ENCODE measurements around the gene ASAP3. TPM values are rescaled to one million over a fixed set of nuclear protein-coding genes. Genes with fewer than 3 reads are reported as not detected.

The ASAP3 gene
- total RNA-seq, 2 donors from 2014 or later: 37.8 to 51.4 TPM

- no peak for DNase-seq (ENCODE audit: low spot score)
- intact Hi-C loops (cut with DNase I): no loop called here
Measured at GRCh38 chr1:23416964-23417363, 67.0 kb downstream of the ASAP3 start.

GRCh38 chr1:23408797-23409290, 75.1 kb downstream of the ASAP3 start:
- intact Hi-C loops (cut with DNase I): loop anchor here in 1 of 2 donors (10.0 kb wide), 1 partner anchor 64 kb away; the partner anchor contains the start of gene HNRNPR
- no peak for DNase-seq (ENCODE audit: low spot score)

DNA sequence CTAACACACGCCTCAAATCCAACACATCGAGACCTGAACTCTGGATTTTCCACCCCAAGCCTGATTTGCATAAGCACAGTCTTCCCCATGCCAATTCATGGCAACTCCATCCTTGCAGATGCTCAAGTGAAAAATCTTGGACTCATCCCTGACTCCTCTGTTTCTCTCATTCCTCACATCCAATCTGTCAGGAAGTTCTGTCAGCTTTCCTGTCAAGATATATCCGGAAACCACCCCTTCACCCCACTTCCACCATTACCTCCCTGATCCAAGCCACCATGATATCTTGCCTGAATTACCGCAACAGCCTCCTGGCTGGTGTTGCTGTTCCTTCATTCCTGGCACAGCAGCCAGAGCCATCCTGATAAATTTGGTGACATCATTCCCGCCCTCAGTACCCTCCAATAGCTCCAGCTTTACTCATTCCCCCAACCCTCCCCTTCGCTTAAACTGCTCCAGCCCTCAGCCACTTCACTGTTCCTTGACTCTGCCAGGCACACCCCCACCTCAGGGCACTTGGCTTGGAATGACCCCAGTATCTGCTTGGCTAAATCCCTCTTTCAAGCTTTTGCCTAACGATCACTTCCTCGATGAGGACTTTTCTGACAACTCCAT, 76.9 kb downstream of the ASAP3 start:
- no peak for DNase-seq (ENCODE audit: low spot score)
- intact Hi-C loops (cut with DNase I): loop anchor here in 1 of 2 donors (10.0 kb wide), 1 partner anchor 62 kb away; the partner anchor contains the start of gene HNRNPR

DNA sequence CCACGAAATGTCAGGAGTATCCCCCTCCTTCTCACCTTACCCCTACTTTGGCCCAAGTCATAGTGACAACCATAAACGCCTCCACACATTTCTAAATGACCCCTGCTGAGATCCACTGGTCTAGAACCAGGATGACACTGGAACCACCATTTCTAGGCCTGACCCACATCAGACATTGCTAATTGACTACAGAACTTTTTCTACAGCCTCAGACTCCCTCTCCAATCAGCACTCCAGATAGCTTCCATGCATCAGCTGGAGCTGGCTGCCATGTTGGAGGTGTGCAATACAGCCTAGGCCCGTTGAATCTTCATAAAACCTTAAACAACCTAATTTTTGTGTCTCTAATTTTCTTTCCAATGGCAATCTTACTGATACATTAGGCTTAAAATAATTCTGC, 78.0 kb downstream of the ASAP3 start:
- no peak for DNase-seq (ENCODE audit: low spot score)
- intact Hi-C loops (cut with DNase I): loop anchor here in 1 of 2 donors (10.0 kb wide), 1 partner anchor 61 kb away; the partner anchor contains the start of gene HNRNPR

DNA sequence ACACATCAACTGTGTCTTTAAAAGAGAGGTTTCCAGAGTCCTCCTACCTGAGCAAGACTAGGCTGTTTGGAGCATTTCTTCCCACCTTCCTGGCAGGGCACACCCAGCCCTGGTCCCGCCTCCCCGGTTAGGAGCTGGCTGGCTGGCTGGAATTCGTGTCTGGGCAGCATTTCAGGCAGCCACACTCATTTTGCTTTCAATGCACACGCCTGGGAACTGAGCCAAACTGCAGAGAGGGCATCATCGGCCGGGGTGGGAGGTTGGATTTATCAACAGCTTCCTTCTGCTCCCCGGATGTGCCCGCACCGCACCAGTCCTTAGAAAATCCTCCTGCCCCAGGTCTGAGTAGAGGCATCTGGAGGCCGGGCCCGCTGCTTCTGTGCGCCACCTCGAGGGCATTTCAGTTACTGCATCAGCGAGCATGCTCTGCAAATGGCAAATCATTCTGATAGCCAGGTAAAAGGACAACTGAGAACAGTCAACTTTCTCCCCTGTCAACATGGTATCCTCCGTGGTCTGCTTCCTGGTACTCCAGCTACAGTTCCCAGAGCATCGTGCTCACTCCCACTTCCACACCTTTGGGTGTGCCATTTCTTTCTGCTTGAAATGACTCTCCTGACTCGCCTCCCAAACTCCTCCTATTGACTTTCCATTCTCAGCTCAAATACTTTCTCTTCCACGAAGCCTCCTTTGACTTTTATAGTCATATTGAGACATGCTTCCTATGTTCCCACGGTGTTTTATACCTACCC, 80.1 kb downstream of the ASAP3 start:
- intact Hi-C loops (cut with DNase I): loop anchor here in 1 of 2 donors (10.0 kb wide), 1 partner anchor 59 kb away; the partner anchor contains the start of gene HNRNPR
- peak; percentile 95 for DNase-seq (ENCODE audit: low spot score)

DNA sequence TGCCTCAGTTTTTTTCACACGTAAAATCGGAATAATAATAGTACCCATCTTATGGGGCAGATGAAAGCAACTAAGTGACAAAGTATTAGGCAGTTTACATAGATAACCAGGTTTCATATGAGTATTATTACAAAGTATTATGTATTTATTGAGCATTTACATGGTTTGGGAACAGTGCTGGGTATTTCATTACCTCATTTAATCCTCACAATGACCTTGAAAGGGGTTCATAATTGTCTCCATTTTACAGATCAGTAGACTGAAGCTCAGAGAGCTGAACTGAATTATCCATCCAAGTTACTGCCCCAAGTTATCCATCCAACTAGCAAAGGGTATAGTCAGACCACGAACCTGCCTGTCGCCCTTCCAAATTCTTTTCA, 80.6 kb downstream of the ASAP3 start:
- DNase-seq (ENCODE audit: low spot score): no peak
- intact Hi-C loops (cut with DNase I): loop anchor here in 1 of 2 donors (10.0 kb wide), 1 partner anchor 59 kb away; the partner anchor contains the start of gene HNRNPR

- no peak for DNase-seq (ENCODE audit: low spot score)
- intact Hi-C loops (cut with DNase I): loop anchor here in 1 of 2 donors (10.0 kb wide), 1 partner anchor 58 kb away; the partner anchor contains the start of gene HNRNPR
Measured at GRCh38 chr1:23403038-23403336, 81.0 kb downstream of the ASAP3 start.

- intact Hi-C loops (cut with DNase I): loop anchor here in 1 of 2 donors (10.0 kb wide), 1 partner anchor 58 kb away; the partner anchor contains the start of gene HNRNPR
Measured at GRCh38 chr1:23402286-23403037, 81.5 kb downstream of the ASAP3 start.

GRCh38 chr1:23401313-23401712, 82.7 kb downstream of the ASAP3 start:
- intact Hi-C loops (cut with DNase I): loop anchor here in 1 of 2 donors (10.0 kb wide), 1 partner anchor 57 kb away; the partner anchor contains the start of gene HNRNPR
- DNase-seq (ENCODE audit: low spot score): no peak

More at GRCh38 chr1:23402286-23403037, 81.5 kb downstream of the ASAP3 start:
- no peak for DNase-seq (ENCODE audit: low spot score)

- intact Hi-C loops (cut with DNase I): loop anchor here in 1 of 2 donors (10.0 kb wide), 1 partner anchor 56 kb away; the partner anchor contains the start of gene HNRNPR
- no peak for DNase-seq (ENCODE audit: low spot score)
Measured at GRCh38 chr1:23400324-23401114, 83.5 kb downstream of the ASAP3 start.

DNA sequence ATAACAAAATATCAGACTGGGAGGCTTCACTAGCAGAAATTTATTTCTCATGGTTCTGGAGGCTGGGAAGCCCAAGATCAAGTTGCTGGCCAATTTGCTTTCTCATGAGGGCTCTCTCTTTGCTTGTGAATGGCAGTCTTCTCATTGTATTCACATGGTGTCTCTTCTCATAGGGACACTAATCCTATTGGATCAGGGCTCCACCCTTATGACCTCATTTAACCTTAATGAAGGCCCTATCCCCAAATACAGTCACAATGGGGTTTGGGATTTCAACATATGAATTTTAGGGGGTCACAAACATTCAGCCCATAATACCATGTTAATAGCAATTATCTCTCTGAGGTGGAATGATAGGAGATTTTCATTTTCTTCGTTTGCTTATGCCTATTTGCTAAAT, 84.8 kb downstream of the ASAP3 start:
- DNase-seq (ENCODE audit: low spot score): no peak
- intact Hi-C loops (cut with DNase I): no loop called here

DNA sequence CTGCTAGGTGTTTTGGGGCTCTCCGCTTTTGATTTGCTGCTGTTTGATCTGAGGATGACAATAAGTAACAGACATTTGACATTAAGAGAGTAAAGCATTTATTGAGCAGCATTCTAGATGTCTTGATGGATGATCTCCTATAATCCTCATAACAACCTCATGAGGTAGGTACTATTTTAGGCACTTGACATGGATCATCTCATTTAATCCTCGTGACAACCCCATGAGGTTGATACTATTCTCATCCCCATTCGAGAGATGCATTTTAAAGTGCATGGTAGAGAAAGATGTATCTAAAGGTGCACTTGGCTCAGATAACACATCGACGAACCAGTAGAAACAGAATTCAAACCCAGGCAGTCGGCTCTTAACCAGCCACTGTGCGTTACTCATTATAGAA, 86.1 kb downstream of the ASAP3 start:
- intact Hi-C loops (cut with DNase I): no loop called here
- DNase-seq (ENCODE audit: low spot score): no peak

DNA sequence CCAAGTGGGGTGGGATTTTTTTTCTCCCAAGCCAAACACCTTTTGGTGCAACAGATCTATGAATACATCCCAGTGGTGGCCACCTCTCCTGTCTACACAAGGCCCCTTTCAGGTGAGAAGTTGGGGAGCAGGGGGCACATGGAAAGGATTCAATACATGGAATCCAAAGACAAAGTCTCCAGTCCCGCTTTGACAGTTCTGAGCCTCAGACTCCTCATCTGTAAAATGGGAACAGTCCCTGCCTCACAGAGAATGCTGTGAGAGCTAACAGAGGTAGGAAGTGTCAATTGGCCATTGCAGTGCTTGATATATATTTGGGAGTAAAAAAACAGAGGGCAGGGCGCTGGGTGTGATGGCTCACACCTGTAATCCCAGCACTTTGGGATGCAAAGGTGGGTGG, 87.6 kb downstream of the ASAP3 start:
- intact Hi-C loops (cut with DNase I): no loop called here
- no peak for DNase-seq (ENCODE audit: low spot score)

DNA sequence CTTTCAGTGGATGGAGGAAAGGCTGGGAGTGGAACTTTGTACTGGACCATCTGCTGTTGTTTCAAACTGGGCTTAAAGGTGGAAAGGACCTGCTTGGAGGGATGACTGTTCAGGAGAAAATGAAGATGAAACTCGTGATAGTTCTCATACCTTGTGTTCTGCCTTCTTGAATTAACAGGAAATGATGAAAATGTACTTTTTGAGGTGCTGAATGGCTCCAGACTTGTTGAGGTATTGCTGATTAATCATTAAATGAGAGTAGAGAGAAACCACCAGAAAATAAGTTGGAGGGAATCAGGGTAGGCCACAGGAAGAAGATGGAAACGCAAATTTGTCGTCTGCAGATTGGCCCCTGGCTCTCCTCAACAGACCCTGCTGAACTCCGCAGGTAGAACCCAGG, 88.1 kb downstream of the ASAP3 start:
- intact Hi-C loops (cut with DNase I): no loop called here
- DNase-seq (ENCODE audit: low spot score): no peak

GRCh38 chr1:23395154-23395724, 88.7 kb downstream of the ASAP3 start:
- intact Hi-C loops (cut with DNase I): no loop called here
- DNase-seq (ENCODE audit: low spot score): no peak

- intact Hi-C loops (cut with DNase I): no loop called here
Measured at GRCh38 chr1:23394684-23395083, 89.3 kb downstream of the ASAP3 start.

GRCh38 chr1:23394181-23394580, 89.8 kb downstream of the ASAP3 start:
- intact Hi-C loops (cut with DNase I): no loop called here
- DNase-seq (ENCODE audit: low spot score): no peak

More at GRCh38 chr1:23394684-23395083, 89.3 kb downstream of the ASAP3 start:
- peak; percentile 97 for DNase-seq (ENCODE audit: low spot score)

DNA sequence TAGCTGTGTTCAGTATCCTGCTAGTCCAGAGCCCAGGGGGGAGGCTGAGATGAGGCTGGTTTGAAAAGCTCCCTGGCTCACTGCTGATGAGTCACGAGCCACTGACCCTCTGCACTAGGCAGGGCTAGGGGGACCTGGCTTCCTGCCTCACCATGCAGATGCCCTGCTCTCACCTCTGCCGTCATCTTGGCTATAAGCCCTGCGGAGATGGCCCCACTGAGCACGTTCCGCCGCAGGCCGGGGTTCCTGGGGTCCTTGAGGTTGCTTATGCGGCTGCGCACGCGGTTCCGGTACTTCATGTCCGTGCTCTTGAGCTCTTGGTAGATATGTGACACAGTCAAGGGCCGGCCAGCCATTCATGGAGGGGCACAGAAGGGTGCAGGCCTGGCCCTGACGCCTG, 90.3 kb downstream of the ASAP3 start:
- intact Hi-C loops (cut with DNase I): no loop called here
- peak; percentile 92 for DNase-seq (ENCODE audit: low spot score)
